Neural cell (in vitro differentiated cells): Measurements from ENCODE around the gene SLC2A13.

Source experiments
- CTCF ChIP-seq: fragments of 450-650 bp; IDR thresholded peaks from 2 replicates; pipeline ENCODE4 v1.5.1; 2014; ENCODE audit warnings: antibody characterized with exemption, mild to moderate bottlenecking, moderate library complexity; ENCODE audit not compliant: poor library complexity, severe bottlenecking
- EP300 ChIP-seq: fragments of 450-650 bp; conservative IDR thresholded peaks from 2 replicates; pipeline ENCODE4 v1.6.1; 2014; ENCODE audit warnings: antibody characterized with exemption, mild to moderate bottlenecking, moderate library complexity; ENCODE audit not compliant: poor library complexity, severe bottlenecking
- EZH2 ChIP-seq: fragments of 200-600, 300-800 bp; shearing (Covaris generic), sonication (generic); IDR thresholded peaks from 2 replicates; pipeline ENCODE4 v1.6.1; 2014; ENCODE audit warnings: antibody characterized with exemption, low read length, borderline replicate concordance, mild to moderate bottlenecking; ENCODE audit not compliant: insufficient read depth, poor library complexity, severe bottlenecking
- MXI1 ChIP-seq: fragments of 450-650 bp; conservative IDR thresholded peaks from 2 replicates; pipeline ENCODE4 v1.6.1; 2014; ENCODE audit warnings: antibody characterized with exemption, mild to moderate bottlenecking; ENCODE audit not compliant: poor library complexity, severe bottlenecking
- POLR2AphosphoS5 ChIP-seq: IDR thresholded peaks from 2 replicates; pipeline ENCODE4 v1.6.1; 2012
- REST ChIP-seq: IDR thresholded peaks from 2 replicates; pipeline ENCODE4 v1.6.1; 2012; ENCODE audit warnings: borderline replicate concordance
- SMC3 ChIP-seq: fragments of 450-650 bp; conservative IDR thresholded peaks from 2 replicates; pipeline ENCODE4 v1.6.1; 2014; ENCODE audit warnings: antibody characterized with exemption, mild to moderate bottlenecking, moderate library complexity; ENCODE audit not compliant: poor library complexity
- TAF1 ChIP-seq: IDR thresholded peaks from 2 replicates; pipeline ENCODE4 v1.6.1; 2012; ENCODE audit warnings: low read depth

GRCh38 chr12:40110586-40110985, 4.7 kb upstream of the SLC2A13 start:
- TF ChIP-seq CTCF = no peak
- TF ChIP-seq REST = no peak
- no peak for TF ChIP-seq POLR2AphosphoS5
- TF ChIP-seq EZH2 = no peak
- TF ChIP-seq EP300 = no peak
- no peak for TF ChIP-seq SMC3
- TF ChIP-seq TAF1 = no peak
- TF ChIP-seq MXI1 = no peak
